Endothelial cell (in vitro differentiated cells): ENCODE measurements around the gene RNF220. TPM values are rescaled to one million over a fixed set of nuclear protein-coding genes. Genes with fewer than 3 reads are reported as not detected.

Source experiments
- DNase-seq: peaks from one replicate; pipeline ENCODE4 v3.0.0; 2021; ENCODE audit warnings: low spot score
- H3K27ac Mint-ChIP-seq: one replicate; pipeline ENCODE4 v1.8.0; 2021; ENCODE audit warnings: mixed read lengths, inconsistent platforms; ENCODE audit not compliant: unreplicated experiment
- H3K27me3 Mint-ChIP-seq: one replicate; pipeline ENCODE4 v1.8.0; 2021; ENCODE audit warnings: mild to moderate bottlenecking, moderate library complexity, mixed read lengths, inconsistent platforms; ENCODE audit not compliant: unreplicated experiment
- H3K36me3 Mint-ChIP-seq: one replicate; pipeline ENCODE4 v1.8.0; 2021; ENCODE audit warnings: mild to moderate bottlenecking, low read depth, mixed read lengths, inconsistent platforms; ENCODE audit not compliant: unreplicated experiment
- H3K4me1 Mint-ChIP-seq: one replicate; pipeline ENCODE4 v1.8.0; 2021; ENCODE audit warnings: mild to moderate bottlenecking, mixed read lengths, inconsistent platforms; ENCODE audit not compliant: unreplicated experiment
- H3K4me3 Mint-ChIP-seq: one replicate; pipeline ENCODE4 v1.8.0; 2021; ENCODE audit warnings: mild to moderate bottlenecking, mixed read lengths, inconsistent platforms; ENCODE audit not compliant: unreplicated experiment
- H3K9me3 Mint-ChIP-seq: one replicate; pipeline ENCODE4 v1.8.0; 2021; ENCODE audit warnings: mixed read lengths, inconsistent platforms; ENCODE audit not compliant: unreplicated experiment
- total RNA-seq: library from RNA; stranded (reverse); fragmentation: NEBNext Ultra II Directional; extraction: Animal tissue kit (Norgen Biotek cat#: 25700); gene quantifications from one replicate; pipeline ENCODE4 v1.2.1, GENCODE V29; 2021; ENCODE audit not compliant: unreplicated experiment
- TF ChIP-seq, protein P1 (sequence below): fragments of 200-600 bp; sonication (generic); IDR thresholded peaks from one replicate; pipeline ENCODE4 v1.5.0; 2021; ENCODE audit warnings: antibody characterized with exemption; ENCODE audit not compliant: unreplicated experiment

Gene RNF220
- total RNA-seq, 1 donor from 2014 or later, result 87.5 TPM

DNA sequence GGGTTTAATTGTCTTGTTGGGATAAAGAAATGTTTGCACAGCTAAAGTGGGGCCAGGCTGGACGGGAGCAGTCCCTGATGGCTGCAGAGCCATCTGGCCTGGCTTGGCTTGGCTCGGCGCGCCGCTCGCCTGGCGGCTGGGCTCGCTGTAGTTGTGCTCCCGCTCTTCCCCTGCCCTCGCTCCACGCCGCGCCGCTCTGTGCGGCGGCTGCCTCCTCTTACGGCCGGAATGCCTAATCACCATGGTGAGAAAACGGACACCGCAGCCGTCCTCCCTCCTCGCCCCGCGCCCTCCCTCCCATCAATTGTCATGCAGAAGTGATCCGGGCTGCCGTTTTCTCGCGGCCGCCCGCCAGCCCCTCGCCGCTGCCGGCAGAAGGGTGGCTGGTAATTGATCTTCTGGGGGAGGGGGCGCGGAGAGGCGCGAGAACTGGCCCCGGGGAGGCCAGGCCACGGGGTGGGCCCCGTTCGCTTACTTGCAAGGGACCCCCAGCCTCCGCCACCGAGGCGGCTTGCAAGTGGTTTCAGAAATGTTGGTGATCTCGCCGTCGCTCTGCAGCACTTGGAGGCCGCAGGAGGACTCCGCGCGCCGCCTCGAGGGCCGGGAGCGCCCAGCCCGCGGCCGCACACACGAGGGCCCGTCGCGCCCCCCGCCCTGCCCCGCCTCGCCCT lies 12.4 kb downstream of the RNF220 start:
- peak overlapping the region; percentile 81 for H3K4me3 Mint-ChIP-seq
- TF ChIP-seq, protein P1, sequence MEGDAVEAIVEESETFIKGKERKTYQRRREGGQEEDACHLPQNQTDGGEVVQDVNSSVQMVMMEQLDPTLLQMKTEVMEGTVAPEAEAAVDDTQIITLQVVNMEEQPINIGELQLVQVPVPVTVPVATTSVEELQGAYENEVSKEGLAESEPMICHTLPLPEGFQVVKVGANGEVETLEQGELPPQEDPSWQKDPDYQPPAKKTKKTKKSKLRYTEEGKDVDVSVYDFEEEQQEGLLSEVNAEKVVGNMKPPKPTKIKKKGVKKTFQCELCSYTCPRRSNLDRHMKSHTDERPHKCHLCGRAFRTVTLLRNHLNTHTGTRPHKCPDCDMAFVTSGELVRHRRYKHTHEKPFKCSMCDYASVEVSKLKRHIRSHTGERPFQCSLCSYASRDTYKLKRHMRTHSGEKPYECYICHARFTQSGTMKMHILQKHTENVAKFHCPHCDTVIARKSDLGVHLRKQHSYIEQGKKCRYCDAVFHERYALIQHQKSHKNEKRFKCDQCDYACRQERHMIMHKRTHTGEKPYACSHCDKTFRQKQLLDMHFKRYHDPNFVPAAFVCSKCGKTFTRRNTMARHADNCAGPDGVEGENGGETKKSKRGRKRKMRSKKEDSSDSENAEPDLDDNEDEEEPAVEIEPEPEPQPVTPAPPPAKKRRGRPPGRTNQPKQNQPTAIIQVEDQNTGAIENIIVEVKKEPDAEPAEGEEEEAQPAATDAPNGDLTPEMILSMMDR, result no peak
- peaks cover 4% of the 10 kb centered on the region for H3K36me3 Mint-ChIP-seq
- H3K4me1 Mint-ChIP-seq, result peaks cover 51% of the 10 kb centered on the region
- H3K9me3 Mint-ChIP-seq, result no peaks in the 10 kb centered on the region
- peaks cover 5% of the 10 kb centered on the region for H3K27me3 Mint-ChIP-seq
- peak; percentile 83 for DNase-seq
- peak overlapping the region; percentile 75 for H3K27ac Mint-ChIP-seq

DNA sequence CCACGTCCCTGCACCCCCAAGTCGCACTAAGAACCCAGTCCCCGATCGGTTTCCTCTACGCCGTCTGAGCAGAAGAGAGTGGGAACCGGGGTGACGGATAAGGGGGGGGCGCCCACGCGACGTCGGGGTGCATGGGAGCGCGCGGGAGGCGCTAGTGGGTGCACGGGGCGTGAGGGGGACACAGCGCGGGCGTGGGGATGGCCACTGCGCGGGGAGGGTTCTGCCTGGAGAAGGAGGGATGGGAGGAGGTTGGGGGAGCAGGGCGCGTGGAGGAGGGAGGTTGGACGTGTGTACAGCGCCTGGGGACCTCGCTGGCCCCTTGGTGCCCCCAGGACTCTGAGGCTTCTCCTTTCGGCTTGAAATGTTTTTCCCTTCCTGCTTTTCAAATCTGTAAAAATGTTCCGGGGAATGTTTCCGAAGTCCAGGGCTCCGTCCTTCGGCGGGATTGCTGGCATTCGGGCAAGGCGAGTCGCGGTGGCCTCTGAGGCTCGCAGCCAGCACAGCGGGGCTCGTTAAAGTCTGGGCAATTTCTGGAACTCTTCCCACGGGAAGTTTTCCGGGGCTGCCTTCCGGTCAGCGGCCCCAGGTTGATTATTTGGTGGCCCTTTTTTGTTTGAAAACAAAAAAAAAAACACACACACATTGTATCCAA lies 13.1 kb downstream of the RNF220 start:
- peaks cover 4% of the 10 kb centered on the region for H3K36me3 Mint-ChIP-seq
- peaks cover 58% of the 10 kb centered on the region for H3K4me1 Mint-ChIP-seq
- H3K27me3 Mint-ChIP-seq, result peaks cover 4% of the 10 kb centered on the region
- TF ChIP-seq, protein P1, result no peak
- H3K9me3 Mint-ChIP-seq, result no peaks in the 10 kb centered on the region
- peak overlapping the region; percentile 88 for H3K4me3 Mint-ChIP-seq
- peak overlapping the region; percentile 93 for H3K27ac Mint-ChIP-seq
- DNase-seq, result peak; percentile 60

GRCh38 chr1:44419901-44420300 lies 14.8 kb downstream of the RNF220 start:
- peaks cover 4% of the 10 kb centered on the region for H3K27me3 Mint-ChIP-seq
- H3K9me3 Mint-ChIP-seq, result no peaks in the 10 kb centered on the region
- H3K4me3 Mint-ChIP-seq, result no peak overlapping the region
- H3K27ac Mint-ChIP-seq, result peak overlapping the region; percentile 16
- no peak for DNase-seq
- peaks cover 74% of the 10 kb centered on the region for H3K4me1 Mint-ChIP-seq
- TF ChIP-seq, protein P1, result no peak
- H3K36me3 Mint-ChIP-seq, result peaks cover 4% of the 10 kb centered on the region

- TF ChIP-seq, protein P1, result no peak
- Mint-ChIP-seq H3K27ac (peak overlapping the region; percentile 16), H3K4me1 (peaks cover 78% of the 10 kb centered on the region), H3K9me3 (no peaks in the 10 kb centered on the region), H3K27me3 (peaks cover 4% of the 10 kb centered on the region), H3K4me3 (no peak overlapping the region), H3K36me3 (no peaks in the 10 kb centered on the region)
- no peak for DNase-seq
Measured at GRCh38 chr1:44420535-44420934, 15.5 kb downstream of the RNF220 start.

DNA sequence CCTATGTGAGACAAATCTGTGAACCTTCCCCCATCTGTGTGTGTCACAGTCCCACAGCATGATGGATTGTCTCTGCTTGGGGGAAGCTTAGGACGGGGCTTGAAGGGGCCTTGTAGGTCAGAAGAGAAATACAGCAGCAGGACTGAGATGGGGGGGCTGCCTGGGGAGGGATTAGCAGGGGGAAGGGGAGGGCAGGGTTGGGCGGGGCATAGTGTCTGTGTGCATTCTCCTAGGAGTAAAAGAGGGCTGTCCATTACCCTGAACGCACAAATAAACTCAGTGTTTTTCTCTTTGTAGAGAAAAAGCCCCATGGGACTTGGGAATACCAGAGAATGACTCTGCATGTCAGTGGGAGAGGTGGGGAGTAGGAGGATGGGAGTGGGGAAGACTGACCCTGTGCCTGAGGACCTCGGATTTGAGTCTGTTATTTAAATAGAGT lies 16.4 kb downstream of the RNF220 start:
- H3K4me3 Mint-ChIP-seq, result no peak overlapping the region

More for the DNA sequence above, 16.4 kb downstream of the RNF220 start:
- Mint-ChIP-seq H3K27ac (peak overlapping the region; percentile 87), H3K9me3 (no peaks in the 10 kb centered on the region), H3K27me3 (peaks cover 4% of the 10 kb centered on the region), H3K4me1 (peaks cover 77% of the 10 kb centered on the region), H3K36me3 (peaks cover 4% of the 10 kb centered on the region)
- no peak for DNase-seq
- TF ChIP-seq, protein P1, result no peak
